ENCODE data around the gene RBM15. TPM values are rescaled to one million over a fixed set of nuclear protein-coding genes. Genes with fewer than 3 reads are reported as not detected.
A peak's percentile ranks its signal among the peaks of the same experiment; 100 is the strongest.

The RBM15 gene
- total RNA-seq, 1 experiment from 2014 or later, result 66.1 TPM

- Histone ChIP-seq H3K27me3 (no peaks in the 10 kb centered on the region), H3K9me3 (replicated peaks) (no peaks in the 10 kb centered on the region), H3K27ac (peak within 1 kb of the TSS; percentile 16; the same call in 1 of the 2 replicates), H3K4me3 (peak within 1 kb of the TSS; percentile 39), H3K36me3 (peaks cover 4% of the 10 kb centered on the region; the same call in 1 of the 2 replicates), H3K4me1 (peaks cover 10% of the 10 kb centered on the region; the same call in 1 of the 2 replicates)
- peak; percentile 57 to 77 for DNase-seq
Measured at GRCh38 chr1:110390692-110391245, 51.6 kb downstream of the RBM15 start, which contains the start of gene SLC16A4. Gene SLC16A4 (minus strand): TSS chr1:110391026. CDS start chr1:110389323, 1,703 bp downstream.

- Histone ChIP-seq H3K27me3 (no peaks in the 10 kb centered on the region), H3K27ac (no peak overlapping the region), H3K4me1 (peaks cover 10% of the 10 kb centered on the region; the same call in 1 of the 2 replicates), H3K36me3 (peaks cover 5% of the 10 kb centered on the region; the same call in 1 of the 2 replicates), H3K4me3 (no peak overlapping the region), H3K9me3 (replicated peaks) (no peaks in the 10 kb centered on the region)
- DNase-seq, result no peak
Measured at GRCh38 chr1:110393286-110393685, 54.1 kb downstream of the RBM15 start.

GRCh38 chr1:110393691-110394492 is 54.7 kb downstream of the RBM15 start:
- Histone ChIP-seq H3K4me3 (no peak overlapping the region), H3K4me1 (peaks cover 10% of the 10 kb centered on the region; the same call in 1 of the 2 replicates), H3K36me3 (peaks cover 6% of the 10 kb centered on the region; the same call in 1 of the 2 replicates), H3K27ac (no peak overlapping the region), H3K9me3 (replicated peaks) (no peaks in the 10 kb centered on the region), H3K27me3 (no peaks in the 10 kb centered on the region)
- no peak for DNase-seq

- Histone ChIP-seq H3K4me1 (peaks cover 10% of the 10 kb centered on the region; the same call in 1 of the 2 replicates), H3K27ac (no peak overlapping the region), H3K36me3 (peaks cover 6% of the 10 kb centered on the region; the same call in 1 of the 2 replicates), H3K27me3 (no peaks in the 10 kb centered on the region), H3K9me3 (replicated peaks) (no peaks in the 10 kb centered on the region), H3K4me3 (no peak overlapping the region)
- no peak for DNase-seq
Measured at GRCh38 chr1:110394493-110394820, 55.3 kb downstream of the RBM15 start.

Other genes starting within 250 kb of the RBM15 start
- not detected in 2 replicates for gene UBL4B, start 226.9 kb upstream of the RBM15 start, total RNA-seq (2014; rRNA removed; shearing (Covaris generic))
- gene SLC6A17, start 188.9 kb upstream of the RBM15 start, total RNA-seq (2014; rRNA removed; shearing (Covaris generic)), result not detected in 2 replicates
- 0.61 and 0.99 TPM in 2 replicates for gene KCNC4, start 129.1 kb upstream of the RBM15 start, total RNA-seq (2014; rRNA removed; shearing (Covaris generic))
- 4.7 and 4.9 TPM in 2 replicates for gene SLC16A4, start 51.6 kb downstream of the RBM15 start, total RNA-seq (2014; rRNA removed; shearing (Covaris generic))
- 138 and 141 TPM in 2 replicates for gene LAMTOR5, start 68.3 kb downstream of the RBM15 start, total RNA-seq (2014; rRNA removed; shearing (Covaris generic))
- gene PROK1, start 111.8 kb downstream of the RBM15 start, total RNA-seq (2014; rRNA removed; shearing (Covaris generic)), result not detected in 2 replicates
- gene KCNA10, start 179.8 kb downstream of the RBM15 start, total RNA-seq (2014; rRNA removed; shearing (Covaris generic)), result not detected in 2 replicates